Measurements from ENCODE around the gene CHST15.
A peak's percentile ranks its signal among the peaks of the same experiment; 100 is the strongest.
"Not testable (repeated sequence)": the region's sequence is repeated elsewhere in the genome, so short reads cannot be mapped to it uniquely, and the experiment has no call there.

Gene CHST15

GRCh38 chr10:124097883-124098282, 4.5 kb upstream of the CHST15 start:
- no peak for TF ChIP-seq CTCF (IDR thresholded peaks at IDR 0.05; ENCODE audit: insufficient read depth, low read length, missing control alignments)
- DNase-seq (ENCODE audit: low read depth, low spot score): no peak
- CTCF ChIA-PET: no interaction called here
- no peak overlapping the region for H3K4me3 ChIP-seq (ENCODE audit: low read depth, low read length)
- POLR2A ChIA-PET: interaction anchor here (0.5 kb wide), 1 partner anchor 1622 kb away, joined by 3 read pairs; the partner anchor contains the start of gene EDRF1

DNA sequence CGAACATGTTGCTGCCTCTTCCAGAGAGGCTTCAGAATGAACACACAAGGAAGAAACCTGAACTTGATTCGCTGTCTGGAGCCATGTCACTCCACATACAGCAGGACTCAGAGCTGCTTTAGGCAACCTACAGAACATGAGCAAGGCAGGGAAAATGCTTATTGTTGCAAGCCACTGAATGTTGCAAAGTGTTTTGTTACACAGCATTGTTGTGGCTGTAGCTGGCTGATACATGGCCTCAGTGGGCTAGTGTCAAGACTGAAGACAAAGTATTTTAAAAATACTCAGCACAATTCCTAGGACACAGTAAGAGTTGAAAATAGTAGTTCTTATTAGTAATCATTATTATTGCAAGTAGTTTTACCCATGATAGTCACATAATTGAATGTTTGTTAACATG, 3.1 kb upstream of the CHST15 start:
- POLR2A ChIA-PET: no interaction called here
- no peak for DNase-seq (ENCODE audit: low read depth, low spot score)
- TF ChIP-seq CTCF (IDR thresholded peaks at IDR 0.05; ENCODE audit: insufficient read depth, low read length, missing control alignments): no peak
- CTCF ChIA-PET: no interaction called here
- no peak overlapping the region for H3K4me3 ChIP-seq (ENCODE audit: low read depth, low read length)

- POLR2A ChIA-PET, CTCF ChIA-PET: not testable (repeated sequence)
These were observed 2.4 kb upstream of the CHST15 start for GRCh38 chr10:124095801-124096200.

DNA sequence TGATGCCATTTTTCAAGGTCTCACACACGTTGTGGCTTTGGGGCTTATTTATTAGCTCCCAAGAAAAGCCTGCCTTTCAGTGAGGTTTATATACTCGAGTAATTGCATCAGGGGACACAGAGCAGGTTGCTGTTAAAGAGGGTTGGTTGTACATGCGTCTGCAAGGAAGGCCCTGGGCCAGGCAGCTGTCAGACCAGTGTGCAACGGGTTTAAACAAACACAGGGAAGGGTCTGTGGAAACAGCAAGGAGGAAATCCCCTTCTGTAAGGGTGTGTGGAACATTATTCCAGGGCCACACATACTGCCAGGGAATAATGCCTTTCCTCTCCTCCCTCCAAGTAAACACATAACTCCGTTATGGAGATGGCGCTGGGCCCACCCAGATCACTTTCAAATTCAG, 1.7 kb upstream of the CHST15 start:
- DNase-seq (ENCODE audit: low read depth, low spot score): no peak
- H3K4me3 ChIP-seq (ENCODE audit: low read depth, low read length): no peak overlapping the region
- TF ChIP-seq CTCF (IDR thresholded peaks at IDR 0.05; ENCODE audit: insufficient read depth, low read length, missing control alignments): no peak
- CTCF ChIA-PET: interaction anchor here (1.4 kb wide), 1 partner anchor 12 kb away, joined by 4 read pairs; no protein-coding TSS in a partner anchor
- POLR2A ChIA-PET: no interaction called here

More at GRCh38 chr10:124095801-124096200, 2.4 kb upstream of the CHST15 start:
- DNase-seq (ENCODE audit: low read depth, low spot score); H3K4me3 ChIP-seq (ENCODE audit: low read depth, low read length): not testable (repeated sequence)

- no peak overlapping the region for H3K4me3 ChIP-seq (ENCODE audit: low read depth, low read length)
- no peak for TF ChIP-seq CTCF (IDR thresholded peaks at IDR 0.05; ENCODE audit: insufficient read depth, low read length, missing control alignments)
- DNase-seq (ENCODE audit: low read depth, low spot score): no peak
- ChIA-PET CTCF (interaction anchor here (1.4 kb wide), 1 partner anchor 12 kb away, joined by 4 read pairs; no protein-coding TSS in a partner anchor), POLR2A (no interaction called here)
These were observed 1.0 kb upstream of the CHST15 start for GRCh38 chr10:124094419-124094785.

- CTCF ChIA-PET: interaction anchor here (1.4 kb wide), 1 partner anchor 13 kb away, joined by 4 read pairs; no protein-coding TSS in a partner anchor
- POLR2A ChIA-PET: interaction anchor here (0.6 kb wide), 1 partner anchor 266 kb away, joined by 3 read pairs; no protein-coding TSS in a partner anchor
- DNase-seq (ENCODE audit: low read depth, low spot score): not testable (repeated sequence)
- H3K4me3 ChIP-seq (ENCODE audit: low read depth, low read length): peak overlapping the region; percentile 51
These were observed 498 bp upstream of the CHST15 start for GRCh38 chr10:124093774-124094418.

DNA sequence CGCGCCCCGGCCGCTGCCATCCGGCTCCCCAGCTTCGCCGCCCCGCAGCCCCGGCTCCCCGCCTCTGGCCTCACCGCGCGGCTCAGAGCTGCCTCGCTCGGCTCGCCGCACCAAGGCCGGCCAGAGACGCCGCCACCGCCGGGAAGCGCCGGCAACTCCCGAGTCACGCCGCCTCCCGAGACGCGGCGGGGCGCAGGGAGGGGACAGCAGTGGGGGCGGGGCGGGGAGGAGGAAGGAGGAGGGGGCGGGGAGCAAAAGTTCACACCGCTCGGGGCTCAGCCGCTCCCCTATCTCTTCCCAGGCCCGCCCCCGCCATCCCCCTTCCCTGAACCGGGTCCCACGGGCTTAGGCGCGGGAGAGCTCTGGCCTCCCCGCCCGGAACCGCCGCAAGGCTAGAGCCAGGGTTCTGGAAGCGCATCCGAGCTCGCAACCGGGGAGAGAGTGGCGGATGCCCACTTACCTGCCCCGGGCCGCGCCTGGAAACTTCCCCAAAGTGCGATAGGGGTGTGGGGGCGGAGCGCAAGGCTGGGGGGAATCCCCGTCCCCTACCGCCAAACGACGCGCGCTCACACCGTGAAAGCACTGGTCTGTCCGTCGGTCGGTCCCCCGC, 1.0 kb downstream of the CHST15 start:
- H3K4me3 ChIP-seq (ENCODE audit: low read depth, low read length): peak overlapping the region; percentile 51
- POLR2A ChIA-PET: no interaction called here
- CTCF ChIA-PET: no interaction called here

More for the DNA sequence above, 1.0 kb downstream of the CHST15 start:
- TF ChIP-seq CTCF (IDR thresholded peaks at IDR 0.05; ENCODE audit: insufficient read depth, low read length, missing control alignments): no peak
- no peak for DNase-seq (ENCODE audit: low read depth, low spot score)

Data from AG04449 (cell line).